GM23338 (cell line): ENCODE results near the gene VAV3. TPM values are rescaled to one million over a fixed set of nuclear protein-coding genes. Genes with fewer than 3 reads are reported as not detected.

Experiments used
- EZH2 ChIP-seq: fragments of 200-600 bp; sonication (generic); IDR thresholded peaks from one replicate; pipeline ENCODE4 v1.8.0; 2017; ENCODE audit warnings: antibody characterized with exemption, mild to moderate bottlenecking, low read depth; ENCODE audit not compliant: unreplicated experiment
- JUNB ChIP-seq: IDR thresholded peaks from one replicate; pipeline ENCODE4 v1.6.1; 2016; ENCODE audit warnings: antibody characterized with exemption; ENCODE audit not compliant: unreplicated experiment
- ZNF114 ChIP-seq: fragments of 250-450 bp; sonication (Bioruptor Pico); IDR thresholded peaks from 2 replicates; pipeline ENCODE4 v1.5.0; 2020; ENCODE audit warnings: mild to moderate bottlenecking, moderate library complexity
- ZNF331 ChIP-seq: fragments of 250-450 bp; sonication (Bioruptor Pico); IDR thresholded peaks from 2 replicates; pipeline ENCODE4 v1.5.0; 2020; ENCODE audit warnings: low read depth, mild to moderate bottlenecking, moderate library complexity
- polyA plus RNA-seq: library from polyadenylated mRNA; unstranded; fragments of >200 nt; fragmentation: Nextera tagmentation; extraction: Ambion mirVana; gene quantifications from 2 replicates; pipeline ENCODE4 v1.2.1, GENCODE V29; 2016
- total RNA-seq: library from RNA; depleted of rRNA; stranded (reverse); fragments of >200 nt; shearing (Covaris generic); gene quantifications from 2 replicates; pipeline ENCODE4 v1.2.3, GENCODE V29; 2014
- TF ChIP-seq, protein P1 (sequence below): fragments of 250-450 bp; sonication (Bioruptor Pico); IDR thresholded peaks from 2 replicates; pipeline ENCODE4 v1.5.0; 2020; ENCODE audit warnings: mild to moderate bottlenecking, moderate library complexity
- TF ChIP-seq, protein P2 (sequence below): IDR thresholded peaks from 2 replicates; pipeline ENCODE4 v1.6.1; 2016; ENCODE audit warnings: antibody characterized with exemption
- TF ChIP-seq, protein P3 (sequence below), 2 experiments: fragments of 200-600 bp in 1 of 2; sonication (generic) in 1 of 2; conservative IDR thresholded peaks; 2 replicates each; pipeline versions ENCODE4 v1.5.1 to v1.6.1; 2016 to 2017; ENCODE audit warnings: antibody characterized with exemption in 2 of 2, low read depth in 2 of 2, mild to moderate bottlenecking in 2 of 2, moderate library complexity in 1 of 2

Gene VAV3
- total and polyA plus RNA-seq, 2 experiments from 2014 or later, result 3.0 to 11.3 TPM

DNA sequence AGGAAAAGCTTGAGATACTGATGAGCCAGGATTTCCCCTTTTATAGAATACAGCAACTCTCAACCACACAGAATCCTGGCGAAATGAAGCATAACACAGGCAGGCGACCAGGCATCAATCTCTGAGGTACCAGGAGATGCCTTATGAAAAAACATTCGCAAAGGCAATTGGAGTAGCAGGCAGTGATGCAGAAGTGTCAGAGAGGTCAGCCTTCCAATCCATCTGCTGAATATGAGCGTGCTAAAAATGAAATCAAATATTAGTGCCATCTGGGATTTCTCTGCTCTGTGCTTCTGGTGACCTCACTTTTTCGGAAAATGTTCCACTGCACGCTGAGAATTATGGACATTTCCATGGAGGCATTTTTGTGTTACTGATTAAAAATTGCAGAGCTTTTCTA lies 258.8 kb downstream of the VAV3 start (continued):
- TF ChIP-seq, protein P1, sequence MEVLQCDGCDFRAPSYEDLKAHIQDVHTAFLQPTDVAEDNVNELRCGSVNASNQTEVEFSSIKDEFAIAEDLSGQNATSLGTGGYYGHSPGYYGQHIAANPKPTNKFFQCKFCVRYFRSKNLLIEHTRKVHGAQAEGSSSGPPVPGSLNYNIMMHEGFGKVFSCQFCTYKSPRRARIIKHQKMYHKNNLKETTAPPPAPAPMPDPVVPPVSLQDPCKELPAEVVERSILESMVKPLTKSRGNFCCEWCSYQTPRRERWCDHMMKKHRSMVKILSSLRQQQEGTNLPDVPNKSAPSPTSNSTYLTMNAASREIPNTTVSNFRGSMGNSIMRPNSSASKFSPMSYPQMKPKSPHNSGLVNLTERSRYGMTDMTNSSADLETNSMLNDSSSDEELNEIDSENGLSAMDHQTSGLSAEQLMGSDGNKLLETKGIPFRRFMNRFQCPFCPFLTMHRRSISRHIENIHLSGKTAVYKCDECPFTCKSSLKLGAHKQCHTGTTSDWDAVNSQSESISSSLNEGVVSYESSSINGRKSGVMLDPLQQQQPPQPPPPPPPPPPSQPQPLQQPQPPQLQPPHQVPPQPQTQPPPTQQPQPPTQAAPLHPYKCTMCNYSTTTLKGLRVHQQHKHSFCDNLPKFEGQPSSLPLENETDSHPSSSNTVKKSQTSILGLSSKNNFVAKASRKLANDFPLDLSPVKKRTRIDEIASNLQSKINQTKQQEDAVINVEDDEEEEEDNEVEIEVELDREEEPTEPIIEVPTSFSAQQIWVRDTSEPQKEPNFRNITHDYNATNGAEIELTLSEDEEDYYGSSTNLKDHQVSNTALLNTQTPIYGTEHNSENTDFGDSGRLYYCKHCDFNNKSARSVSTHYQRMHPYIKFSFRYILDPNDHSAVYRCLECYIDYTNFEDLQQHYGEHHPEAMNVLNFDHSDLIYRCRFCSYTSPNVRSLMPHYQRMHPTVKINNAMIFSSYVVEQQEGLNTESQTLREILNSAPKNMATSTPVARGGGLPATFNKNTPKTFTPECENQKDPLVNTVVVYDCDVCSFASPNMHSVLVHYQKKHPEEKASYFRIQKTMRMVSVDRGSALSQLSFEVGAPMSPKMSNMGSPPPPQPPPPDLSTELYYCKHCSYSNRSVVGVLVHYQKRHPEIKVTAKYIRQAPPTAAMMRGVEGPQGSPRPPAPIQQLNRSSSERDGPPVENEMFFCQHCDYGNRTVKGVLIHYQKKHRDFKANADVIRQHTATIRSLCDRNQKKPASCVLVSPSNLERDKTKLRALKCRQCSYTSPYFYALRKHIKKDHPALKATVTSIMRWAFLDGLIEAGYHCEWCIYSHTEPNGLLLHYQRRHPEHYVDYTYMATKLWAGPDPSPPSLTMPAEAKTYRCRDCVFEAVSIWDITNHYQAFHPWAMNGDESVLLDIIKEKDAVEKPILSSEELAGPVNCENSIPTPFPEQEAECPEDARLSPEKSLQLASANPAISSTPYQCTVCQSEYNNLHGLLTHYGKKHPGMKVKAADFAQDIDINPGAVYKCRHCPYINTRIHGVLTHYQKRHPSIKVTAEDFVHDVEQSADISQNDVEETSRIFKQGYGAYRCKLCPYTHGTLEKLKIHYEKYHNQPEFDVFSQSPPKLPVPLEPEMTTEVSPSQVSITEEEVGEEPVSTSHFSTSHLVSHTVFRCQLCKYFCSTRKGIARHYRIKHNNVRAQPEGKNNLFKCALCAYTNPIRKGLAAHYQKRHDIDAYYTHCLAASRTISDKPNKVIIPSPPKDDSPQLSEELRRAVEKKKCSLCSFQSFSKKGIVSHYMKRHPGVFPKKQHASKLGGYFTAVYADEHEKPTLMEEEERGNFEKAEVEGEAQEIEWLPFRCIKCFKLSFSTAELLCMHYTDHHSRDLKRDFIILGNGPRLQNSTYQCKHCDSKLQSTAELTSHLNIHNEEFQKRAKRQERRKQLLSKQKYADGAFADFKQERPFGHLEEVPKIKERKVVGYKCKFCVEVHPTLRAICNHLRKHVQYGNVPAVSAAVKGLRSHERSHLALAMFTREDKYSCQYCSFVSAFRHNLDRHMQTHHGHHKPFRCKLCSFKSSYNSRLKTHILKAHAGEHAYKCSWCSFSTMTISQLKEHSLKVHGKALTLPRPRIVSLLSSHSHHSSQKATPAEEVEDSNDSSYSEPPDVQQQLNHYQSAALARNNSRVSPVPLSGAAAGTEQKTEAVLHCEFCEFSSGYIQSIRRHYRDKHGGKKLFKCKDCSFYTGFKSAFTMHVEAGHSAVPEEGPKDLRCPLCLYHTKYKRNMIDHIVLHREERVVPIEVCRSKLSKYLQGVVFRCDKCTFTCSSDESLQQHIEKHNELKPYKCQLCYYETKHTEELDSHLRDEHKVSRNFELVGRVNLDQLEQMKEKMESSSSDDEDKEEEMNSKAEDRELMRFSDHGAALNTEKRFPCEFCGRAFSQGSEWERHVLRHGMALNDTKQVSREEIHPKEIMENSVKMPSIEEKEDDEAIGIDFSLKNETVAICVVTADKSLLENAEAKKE (CRISPR knock-in tag), result no peak
- TF ChIP-seq JUNB (no peak), ZNF114 (CRISPR knock-in tag) (no peak), ZNF331 (CRISPR knock-in tag) (no peak), EZH2 (no peak)
- TF ChIP-seq, protein P2, sequence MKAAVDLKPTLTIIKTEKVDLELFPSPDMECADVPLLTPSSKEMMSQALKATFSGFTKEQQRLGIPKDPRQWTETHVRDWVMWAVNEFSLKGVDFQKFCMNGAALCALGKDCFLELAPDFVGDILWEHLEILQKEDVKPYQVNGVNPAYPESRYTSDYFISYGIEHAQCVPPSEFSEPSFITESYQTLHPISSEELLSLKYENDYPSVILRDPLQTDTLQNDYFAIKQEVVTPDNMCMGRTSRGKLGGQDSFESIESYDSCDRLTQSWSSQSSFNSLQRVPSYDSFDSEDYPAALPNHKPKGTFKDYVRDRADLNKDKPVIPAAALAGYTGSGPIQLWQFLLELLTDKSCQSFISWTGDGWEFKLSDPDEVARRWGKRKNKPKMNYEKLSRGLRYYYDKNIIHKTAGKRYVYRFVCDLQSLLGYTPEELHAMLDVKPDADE, result no peak
- TF ChIP-seq, protein P3, sequence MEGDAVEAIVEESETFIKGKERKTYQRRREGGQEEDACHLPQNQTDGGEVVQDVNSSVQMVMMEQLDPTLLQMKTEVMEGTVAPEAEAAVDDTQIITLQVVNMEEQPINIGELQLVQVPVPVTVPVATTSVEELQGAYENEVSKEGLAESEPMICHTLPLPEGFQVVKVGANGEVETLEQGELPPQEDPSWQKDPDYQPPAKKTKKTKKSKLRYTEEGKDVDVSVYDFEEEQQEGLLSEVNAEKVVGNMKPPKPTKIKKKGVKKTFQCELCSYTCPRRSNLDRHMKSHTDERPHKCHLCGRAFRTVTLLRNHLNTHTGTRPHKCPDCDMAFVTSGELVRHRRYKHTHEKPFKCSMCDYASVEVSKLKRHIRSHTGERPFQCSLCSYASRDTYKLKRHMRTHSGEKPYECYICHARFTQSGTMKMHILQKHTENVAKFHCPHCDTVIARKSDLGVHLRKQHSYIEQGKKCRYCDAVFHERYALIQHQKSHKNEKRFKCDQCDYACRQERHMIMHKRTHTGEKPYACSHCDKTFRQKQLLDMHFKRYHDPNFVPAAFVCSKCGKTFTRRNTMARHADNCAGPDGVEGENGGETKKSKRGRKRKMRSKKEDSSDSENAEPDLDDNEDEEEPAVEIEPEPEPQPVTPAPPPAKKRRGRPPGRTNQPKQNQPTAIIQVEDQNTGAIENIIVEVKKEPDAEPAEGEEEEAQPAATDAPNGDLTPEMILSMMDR (conservative IDR thresholded peaks at IDR 0.05; ENCODE audit: low read depth in 2 of 2), result no peak
